HEK293T (cell line): ENCODE data around the gene SLX4IP.

ENCODE experiments used
- BHLHE40 ChIP-seq: fragments of 450-650 bp; IDR thresholded peaks from 2 replicates; pipeline ENCODE4 v1.6.1; 2016; ENCODE audit warnings: mild to moderate bottlenecking, moderate library complexity, borderline replicate concordance
- FOXA1 ChIP-seq: fragments of 450-650 bp; IDR thresholded peaks from 2 replicates; pipeline ENCODE4 v1.6.1; 2016; ENCODE audit warnings: mild to moderate bottlenecking
- NFRKB ChIP-seq: fragments of 450-650 bp; IDR thresholded peaks from 2 replicates; pipeline ENCODE4 v1.6.1; 2016; ENCODE audit warnings: mild to moderate bottlenecking, moderate library complexity
- SP1 ChIP-seq: fragments of 450-650 bp; IDR thresholded peaks from 2 replicates; pipeline ENCODE4 v1.6.1; 2017
- TARDBP ChIP-seq: fragments of 450-650 bp; IDR thresholded peaks from 2 replicates; pipeline ENCODE4 v1.6.1; 2016

- no peak for TF ChIP-seq SP1
- TF ChIP-seq NFRKB: no peak
- no peak for TF ChIP-seq BHLHE40
- TF ChIP-seq FOXA1: no peak
- TF ChIP-seq TARDBP: no peak
These were observed 34.5 kb downstream of the SLX4IP start for GRCh38 chr20:10469599-10469998.
